GM12878 (cell line): ENCODE measurements around the gene SPCS3. TPM values are rescaled to one million over a fixed set of nuclear protein-coding genes. Genes with fewer than 3 reads are reported as not detected.

ENCODE experiments used
- ATAC-seq: fragments of 200-7000 bp; cut with Tn5 transposase; 3 replicates; pipeline ENCODE4 v1.9.1; 2020; ENCODE audit warnings: mild to moderate bottlenecking, moderate library complexity
- BruUV-seq: library from RNA; stranded (reverse); fragments of 400-500 nt; replicated peaks from 2 replicates; lab custom pipeline; 2021; lab: Mats Ljungman, UMichigan
- CTCF ChIA-PET: fragments of 300-600 bp; sonication (Branson Sonifier 250); formaldehyde crosslinking; extraction: SDS; loops from one replicate; lab custom pipeline; 2021; ENCODE audit warnings: inconsistent platforms; lab: Yijun Ruan, JAX
- POLR2A ChIA-PET: fragments of 350-600 bp; formaldehyde crosslinking; extraction: SDS; loops from one replicate; lab custom pipeline; 2021; ENCODE audit warnings: inconsistent platforms; lab: Charles Lee
- RAD21 ChIA-PET: fragments of 300-600 bp; sonication (Branson Sonifier 250); formaldehyde crosslinking; loops from one replicate; lab custom pipeline; 2023; ENCODE audit warnings: antibody characterized with exemption; ENCODE audit not compliant: unreplicated experiment; lab: Charles Lee
- SMC1A ChIA-PET: fragments of 300-600 bp; sonication (Branson Sonifier 250); formaldehyde crosslinking; loops from one replicate; lab custom pipeline; 2023; ENCODE audit not compliant: unreplicated experiment, uncharacterized antibody; lab: Charles Lee
- DNase-seq: peaks from one replicate; pipeline ENCODE4 v3.0.0-alpha.2; 2011; ENCODE audit warnings: low read depth, low spot score
- FAIRE-seq: peaks from 3 replicates; lab custom pipeline; 2011; peaks lifted over from hg19 to GRCh38; lab: Jason Lieb, UNC
- H2AFZ ChIP-seq: 2 replicates; pipeline ENCODE4 v1.6.0; 2011; ENCODE audit warnings: low read depth, low read length, control low read depth; ENCODE audit not compliant: control insufficient read depth
- H3K27ac ChIP-seq: 2 replicates; pipeline ENCODE4 v1.5.1; 2011; ENCODE audit warnings: control low read depth; ENCODE audit not compliant: control insufficient read depth, insufficient read depth
- H3K27me3 ChIP-seq, 2 experiments: replicated peaks in 1 of 2; 2 replicates each; pipeline versions ENCODE4 v1.6.0 to v1.6.1; 2011; ENCODE audit warnings: low read length in 1 of 2; ENCODE audit not compliant: control insufficient read depth in 2 of 2, insufficient read depth in 2 of 2
- H3K36me3 ChIP-seq, 2 experiments: 2 replicates each; pipeline ENCODE4 v1.5.1; 2011; ENCODE audit warnings: low read length in 1 of 2; ENCODE audit not compliant: control insufficient read depth in 2 of 2, insufficient read depth in 2 of 2
- H3K4me1 ChIP-seq: 2 replicates; pipeline ENCODE4 v1.6.1; 2011; ENCODE audit warnings: mild to moderate bottlenecking, low read length, moderate library complexity, mixed read lengths; ENCODE audit not compliant: control insufficient read depth, insufficient read depth
- H3K4me2 ChIP-seq: 2 replicates; pipeline ENCODE4 v1.6.0; 2011; ENCODE audit warnings: control low read depth; ENCODE audit not compliant: control insufficient read depth, insufficient read depth
- H3K4me3 ChIP-seq: fragments of 200-600 bp; sonication (generic); 2 replicates; pipeline ENCODE4 v1.5.1; 2016
- H3K79me2 ChIP-seq: 2 replicates; pipeline ENCODE4 v1.6.0; 2011; ENCODE audit warnings: low read length; ENCODE audit not compliant: control insufficient read depth, insufficient read depth
- H3K9ac ChIP-seq: 2 replicates; pipeline ENCODE4 v1.8.0; 2011; ENCODE audit warnings: low read length, control low read depth, mixed read lengths; ENCODE audit not compliant: control insufficient read depth, insufficient read depth
- H3K9me3 ChIP-seq: replicated peaks from 3 replicates; pipeline ENCODE4 v1.5.1; 2011; ENCODE audit warnings: mild to moderate bottlenecking, low read length; ENCODE audit not compliant: control insufficient read depth, insufficient read depth
- H4K20me1 ChIP-seq: 2 replicates; pipeline ENCODE4 v1.6.0; 2011; ENCODE audit not compliant: control insufficient read depth, insufficient read depth
- ASH2L ChIP-seq: fragments of 300-600, 200-600 bp; sonication (generic); IDR thresholded peaks from 2 replicates; pipeline ENCODE4 v1.6.1; 2017; ENCODE audit warnings: low read depth, mild to moderate bottlenecking, borderline replicate concordance
- ATF7 ChIP-seq: fragments of 450-650 bp; IDR thresholded peaks from 2 replicates; pipeline ENCODE4 v1.6.1; 2016; ENCODE audit warnings: low read depth, mild to moderate bottlenecking
- E4F1 ChIP-seq: fragments of 450-650 bp; IDR thresholded peaks from 2 replicates; pipeline ENCODE4 v1.6.1; 2018; ENCODE audit warnings: borderline replicate concordance, mild to moderate bottlenecking; ENCODE audit not compliant: partially characterized antibody
- GABPA ChIP-seq: IDR thresholded peaks from 2 replicates; pipeline ENCODE4 v1.6.1; 2014; ENCODE audit warnings: antibody characterized with exemption, low read depth, mild to moderate bottlenecking, inconsistent platforms
- GATAD2B ChIP-seq: fragments of 450-650 bp; conservative IDR thresholded peaks from 2 replicates; pipeline ENCODE4 v1.6.1; 2017; ENCODE audit warnings: low read depth, mild to moderate bottlenecking, moderate library complexity
- HDAC6 ChIP-seq: fragments of 200-600 bp; sonication (generic); IDR thresholded peaks from one replicate; pipeline ENCODE4 v1.8.0; 2017; ENCODE audit warnings: antibody characterized with exemption; ENCODE audit not compliant: unreplicated experiment
- HDGF ChIP-seq: fragments of 450-650 bp; IDR thresholded peaks from 2 replicates; pipeline ENCODE4 v1.6.1; 2016; ENCODE audit warnings: antibody characterized with exemption
- KDM1A ChIP-seq: fragments of 200-600 bp; sonication (generic); IDR thresholded peaks from 2 replicates; pipeline ENCODE4 v1.6.1; 2016; ENCODE audit warnings: borderline replicate concordance
- NFYA ChIP-seq: IDR thresholded peaks from 2 replicates; pipeline ENCODE4 v1.6.1; 2011; ENCODE audit warnings: low read depth, mild to moderate bottlenecking, low read length, improper control_type of control experiment, borderline replicate concordance
- NRF1 ChIP-seq: conservative IDR thresholded peaks from 2 replicates; pipeline ENCODE4 v1.6.1; 2011; ENCODE audit warnings: mild to moderate bottlenecking, low read depth, low read length, improper control_type of control experiment
- POU2F2 ChIP-seq: IDR thresholded peaks from 3 replicates; pipeline ENCODE4 v1.6.1; 2011; ENCODE audit warnings: low read depth, mild to moderate bottlenecking, low read length, borderline replicate concordance
- SMARCA5 ChIP-seq: fragments of 450-650 bp; IDR thresholded peaks from 2 replicates; pipeline ENCODE4 v1.6.1; 2017; ENCODE audit warnings: mild to moderate bottlenecking
- ZSCAN29 ChIP-seq: fragments of 450-650 bp; IDR thresholded peaks from 2 replicates; pipeline ENCODE4 v1.6.1; 2017; ENCODE audit warnings: mild to moderate bottlenecking, moderate library complexity
- ZZZ3 ChIP-seq: IDR thresholded peaks from 2 replicates; pipeline ENCODE4 v1.6.1; 2011; ENCODE audit warnings: low read depth; ENCODE audit not compliant: control insufficient read depth, insufficient read length
- WGBS: methylation state at CpG from one replicate; pipeline ENCODE4 v1.1.6; 2016; ENCODE audit warnings: low lambda C conversion rate; ENCODE audit not compliant: insufficient replicate concordance, insufficient coverage; ENCODE audit errors: missing lambda C conversion rate; 5-methylcytosine and 5-hydroxymethylcytosine counted together
- in situ Hi-C: fragments of 300-500 bp; cut with MboI; formaldehyde crosslinking; loops from 9 replicates; pipeline ENCODE4 v1.14.3; 2018; ENCODE audit warnings: mixed read lengths
- intact Hi-C: fragments of 100-400 bp; cut with micrococcal nuclease; formaldehyde crosslinking; loops from one replicate; pipeline ENCODE4 v1.14.2; 2022; ENCODE audit not compliant: unreplicated experiment
- polyA plus RNA-seq, 11 experiments: library from polyadenylated mRNA; depleted of rRNA in 4 of 11; unstranded in 6 of 11; stranded (reverse) in 5 of 11; fragments of >200 nt; fragmentation: Nextera tagmentation in 4 of 11; fragmentation: Illumina TruSeq in 1 of 11; extraction: Ambion mirVana in 4 of 11; extraction: Trizol in 1 of 11; gene quantifications; 1 replicate in 1 of 11; 2 replicates in 10 of 11; pipeline versions ENCODE4 v1.2.1 to v1.2.3, GENCODE V29; 2011 to 2016; ENCODE audit warnings: inconsistent platforms in 2 of 11, missing spikeins in 2 of 11, low read depth in 1 of 11
- total RNA-seq, 4 experiments: library from RNA; depleted of rRNA in 3 of 4; stranded (reverse); fragments of >200 nt in 3 of 4; fragmentation: Illumina TruSeq in 1 of 4; extraction: Trizol in 1 of 4; gene quantifications; 2 replicates each; pipeline versions ENCODE4 v1.2.1 to v1.2.3, GENCODE V29; 2013 to 2021

The SPCS3 gene
- total and polyA plus RNA-seq, 10 of the 15 experiments (the other 5 are each of a cell fraction or from before 2014, with no cell fraction given): 50.0 to 151 (median 76.4) TPM

- no peak for TF ChIP-seq HDAC6
- no peak for TF ChIP-seq GATAD2B
- TF ChIP-seq KDM1A: no peak
- no peak for TF ChIP-seq NRF1
- no peak for TF ChIP-seq E4F1
- TF ChIP-seq HDGF: no peak
These were observed 28.0 kb upstream of the SPCS3 start (continued) for GRCh38 chr4:176291748-176292147.

GRCh38 chr4:176292920-176293319, 26.8 kb upstream of the SPCS3 start:
- Histone ChIP-seq H3K36me3 (no peaks in the 10 kb centered on the region), H4K20me1 (no peaks in the 10 kb centered on the region), H3K79me2 (no peaks in the 10 kb centered on the region), H3K27me3 (0 out of 4 replicates have a peak, but pooled peaks cover 0 to 3% of the 10 kb centered on the region in 2 experiments), H3K9ac (no peak overlapping the region), H3K9me3 (no peaks in the 10 kb centered on the region), H3K4me3 (no peak overlapping the region), H2AFZ (no peak overlapping the region), H3K27ac (no peak overlapping the region), H3K4me1 (no peaks in the 10 kb centered on the region), H3K4me2 (no peak overlapping the region)
- intact Hi-C loops: no loop called here
- DNase-seq (no peak), ATAC-seq (no peak), FAIRE-seq (no peak)
- 0% methylated on average over 1 of the region's 1 CpG for WGBS
- RAD21 ChIA-PET: no interaction called here
- no TSS peak for BruUV-seq
- in situ Hi-C loops: no loop called here
- POLR2A ChIA-PET: no interaction called here
- TF ChIP-seq NFYA (no peak), POU2F2 (no peak), GABPA (no peak), ATF7 (no peak), SMARCA5 (no peak), ZSCAN29 (no peak), ASH2L (no peak), ZZZ3 (no peak)
- SMC1A ChIA-PET: interaction anchor here (1.1 to 1.5 kb wide), 3 partner anchors 9 to 180 kb away, joined by 3 read pairs; no protein-coding TSS in a partner anchor
- CTCF ChIA-PET: interaction anchor here (0.5 to 1.8 kb wide), 3 partner anchors 14 to 343 kb away, joined by 3 to 5 read pairs (median 4); no protein-coding TSS in a partner anchor
